Right lobe of liver (tissue), 6 donors: ENCODE data around the gene ARFGAP3. TPM values are rescaled to one million over a fixed set of nuclear protein-coding genes. Genes with fewer than 3 reads are reported as not detected.

Experiments used
- ATAC-seq, 4 donors: fragments of 200-7000 bp; cut with Tn5 transposase; one replicate each; pipeline ENCODE4 v1.9.1; 2020; ENCODE audit warnings: mild to moderate bottlenecking in 4 of 4, moderate library complexity in 4 of 4
- DNase-seq, 3 donors: peaks; one replicate each; pipeline ENCODE4 v3.0.0-alpha.2; 2020
- H3K27ac ChIP-seq, 3 donors: fragments of 200-600 bp; one replicate each; pipeline ENCODE4 v1.8.0; 2022
- H3K27me3 ChIP-seq, 2 donors: fragments of 200-600 bp; one replicate each; pipeline ENCODE4 v1.8.0; 2022
- H3K36me3 ChIP-seq, 4 donors: fragments of 200-600 bp; sonication (generic) in 1 of 4; one replicate each; pipeline versions ENCODE4 v1.5.1 to v1.8.0; 2017 to 2022; ENCODE audit warnings: control low read depth in 1 of 4
- H3K4me1 ChIP-seq, 4 donors: fragments of 200-600 bp; sonication (generic) in 1 of 4; one replicate each; pipeline versions ENCODE4 v1.5.1 to v1.8.0; 2017 to 2022; ENCODE audit warnings: control low read depth in 1 of 4
- H3K4me3 ChIP-seq, 3 donors: fragments of 200-600 bp; one replicate each; pipeline ENCODE4 v1.8.0; 2022
- H3K9me3 ChIP-seq, 4 donors: fragments of 200-600 bp; sonication (generic) in 1 of 4; one replicate each; pipeline versions ENCODE4 v1.5.1 to v1.8.0; 2017 to 2022; ENCODE audit warnings: control low read depth in 1 of 4
- CTCF ChIP-seq, 4 donors: fragments of 200-600 bp in 3 of 4; fragments of 450-650 bp in 1 of 4; IDR thresholded peaks; one replicate each; pipeline versions ENCODE4 v1.5.1 to v1.8.0; 2016 to 2022; ENCODE audit warnings: antibody characterized with exemption in 4 of 4, mild to moderate bottlenecking in 2 of 4
- POLR2A ChIP-seq: fragments of 450-650 bp; IDR thresholded peaks from one replicate; pipeline ENCODE4 v1.6.1; 2017; ENCODE audit warnings: antibody characterized with exemption, mild to moderate bottlenecking
- WGBS: methylation state at CpG from one replicate; pipeline ENCODE4 v1.1.6; 2018; ENCODE audit warnings: low coverage, low lambda C conversion rate; ENCODE audit not compliant: insufficient coverage; ENCODE audit errors: missing lambda C conversion rate; 5-methylcytosine and 5-hydroxymethylcytosine counted together
- intact Hi-C, 2 donors: fragments of 100-400 bp; cut with DNase I; formaldehyde crosslinking; loops; one replicate each; pipeline versions ENCODE4 v1.11.2 to v1.14.1; 2022
- total RNA-seq, 6 experiments: library from RNA; depleted of rRNA in 2 of 6; stranded (reverse); fragments of >200 nt in 2 of 6; fragmentation: NEBNext Ultra II Directional in 3 of 6; extraction: Animal tissue kit (Norgen Biotek cat#: 25700) in 3 of 6; gene quantifications; one replicate each; pipeline versions ENCODE4 v1.1.0 to v1.2.4, GENCODE V29; 2016 to 2023
- donor health status: DM: no; HTN: yes; CAD: no.
- donor health status: DM: no; HTN: no; CAD: no.
- donor health status: DM: no; HTN: no; CAD: no.
- donor health status: DM: no; HTN: yes; CAD: no.
- donor health status: DM: no; HTN: yes; CAD: no.

Gene ARFGAP3
- total RNA-seq, 6 experiments from 2014 or later: 19.8 to 48.4 (median 30.4) TPM

- WGBS: 15% methylated on average over 2 of the region's 2 CpGs
- Histone ChIP-seq H3K4me3 (no peak overlapping the region), H3K36me3 (peaks cover 0 to 24% (median 5%) of the 10 kb centered on the region in 4 donors), H3K27me3 (no peaks in the 10 kb centered on the region), H3K27ac (no peak overlapping the region), H3K4me1 (peaks cover 0 to 26% (median 5%) of the 10 kb centered on the region in 4 donors), H3K9me3 (no peaks in the 10 kb centered on the region)
- no peak for TF ChIP-seq POLR2A
- no peak for TF ChIP-seq CTCF (IDR thresholded peaks at IDR 0.05)
- DNase-seq: no peak
- intact Hi-C loops: no loop called here
- peak; percentile 72 to 88 (median 80) for ATAC-seq
These were observed 42.9 kb downstream of the ARFGAP3 start for GRCh38 chr22:42814215-42814614.

GRCh38 chr22:42813501-42813900, 43.6 kb downstream of the ARFGAP3 start:
- WGBS: 92% methylated on average over 6 of the region's 7 CpGs
- DNase-seq (no peak), ATAC-seq (no peak)
- no peak for TF ChIP-seq CTCF (IDR thresholded peaks at IDR 0.05)
- TF ChIP-seq POLR2A: no peak
- H3K27me3 ChIP-seq: no peaks in the 10 kb centered on the region
- H3K27ac ChIP-seq: no peak overlapping the region
- intact Hi-C loops: no loop called here
- peaks cover 0 to 28% (median 5%) of the 10 kb centered on the region in 4 donors for H3K4me1 ChIP-seq
- H3K36me3 ChIP-seq: peaks cover 0 to 30% (median 5%) of the 10 kb centered on the region in 4 donors
- no peaks in the 10 kb centered on the region for H3K9me3 ChIP-seq
- no peak overlapping the region for H3K4me3 ChIP-seq

- no peak for TF ChIP-seq CTCF (IDR thresholded peaks at IDR 0.05)
- TF ChIP-seq POLR2A: no peak
- WGBS: 71% methylated on average over 1 of the region's 2 CpGs
- peaks cover 0 to 34% (median 10%) of the 10 kb centered on the region in 4 donors for H3K4me1 ChIP-seq
- peak in 1 of 4 donors; percentile 15 for ATAC-seq
- peaks cover 0 to 41% (median 15%) of the 10 kb centered on the region in 4 donors for H3K36me3 ChIP-seq
- no peaks in the 10 kb centered on the region for H3K9me3 ChIP-seq
- H3K27ac ChIP-seq: no peak overlapping the region
- H3K4me3 ChIP-seq: no peak overlapping the region
- H3K27me3 ChIP-seq: no peaks in the 10 kb centered on the region
- intact Hi-C loops: no loop called here
- DNase-seq: no peak
These were observed 45.6 kb downstream of the ARFGAP3 start for GRCh38 chr22:42811459-42811858.

GRCh38 chr22:42808521-42808920, 48.6 kb downstream of the ARFGAP3 start:
- TF ChIP-seq CTCF (IDR thresholded peaks at IDR 0.05): no peak
- no peak for TF ChIP-seq POLR2A
- DNase-seq: no peak
- no peaks in the 10 kb centered on the region for H3K27me3 ChIP-seq
- H3K4me1 ChIP-seq: peaks cover 0 to 49% (median 15%) of the 10 kb centered on the region in 4 donors
- intact Hi-C loops: no loop called here
- H3K9me3 ChIP-seq: no peaks in the 10 kb centered on the region
- no peak for ATAC-seq
- WGBS: 60% methylated on average over 3 of the region's 3 CpGs
- H3K4me3 ChIP-seq: no peak overlapping the region
- no peak overlapping the region for H3K27ac ChIP-seq
- H3K36me3 ChIP-seq: peaks cover 0 to 35% (median 15%) of the 10 kb centered on the region in 4 donors

GRCh38 chr22:42807185-42807584, 49.9 kb downstream of the ARFGAP3 start:
- Histone ChIP-seq H3K9me3 (no peaks in the 10 kb centered on the region), H3K4me1 (peaks cover 0 to 55% (median 17%) of the 10 kb centered on the region in 4 donors), H3K36me3 (peaks cover 0 to 35% (median 13%) of the 10 kb centered on the region in 4 donors), H3K27ac (peak overlapping the region in 1 of 3 donors; percentile 74), H3K27me3 (no peaks in the 10 kb centered on the region), H3K4me3 (no peak overlapping the region)
- WGBS: 86% methylated on average over 1 of the region's 6 CpGs
- TF ChIP-seq CTCF (IDR thresholded peaks at IDR 0.05) (no peak), POLR2A (no peak)
- ATAC-seq (no peak), DNase-seq (no peak)
- intact Hi-C loops: no loop called here
